Measurements from ENCODE around the gene ARVCF.

Gene ARVCF

GRCh38 chr22:19961868-19962245, 54.8 kb downstream of the ARVCF start:
- DNase-seq (ENCODE audit: low read depth, low spot score): no peak

- DNase-seq (ENCODE audit: low read depth, low spot score): no peak
These were observed 55.4 kb downstream of the ARVCF start for GRCh38 chr22:19961201-19961580.

GRCh38 chr22:19960491-19961200, 56.0 kb downstream of the ARVCF start:
- no peak for DNase-seq (ENCODE audit: low read depth, low spot score)

GRCh38 chr22:19959587-19960490, 56.8 kb downstream of the ARVCF start:
- no peak for DNase-seq (ENCODE audit: low read depth, low spot score)

- DNase-seq (ENCODE audit: low read depth, low spot score): no peak
These were observed 57.5 kb downstream of the ARVCF start for GRCh38 chr22:19959043-19959586.

GRCh38 chr22:19958083-19959042, 58.3 kb downstream of the ARVCF start:
- DNase-seq (ENCODE audit: low read depth, low spot score): no peak

- no peak for DNase-seq (ENCODE audit: low read depth, low spot score)
These were observed 59.2 kb downstream of the ARVCF start for GRCh38 chr22:19957445-19957844.

GRCh38 chr22:19955241-19956128, 61.1 kb downstream of the ARVCF start:
- DNase-seq (ENCODE audit: low read depth, low spot score): no peak

GRCh38 chr22:19951346-19951745, 65.3 kb downstream of the ARVCF start:
- DNase-seq (ENCODE audit: low read depth, low spot score): no peak

- DNase-seq (ENCODE audit: low read depth, low spot score): no peak
These were observed 68.4 kb downstream of the ARVCF start for GRCh38 chr22:19948057-19948760.

GRCh38 chr22:19943082-19944026, 73.3 kb downstream of the ARVCF start:
- DNase-seq (ENCODE audit: low read depth, low spot score): no peak

GRCh38 chr22:19942157-19943081, 74.2 kb downstream of the ARVCF start:
- DNase-seq (ENCODE audit: low read depth, low spot score): no peak

- peak; percentile 47 for DNase-seq (ENCODE audit: low read depth, low spot score)
These were observed 75.1 kb downstream of the ARVCF start, which contains the start of the genes COMT and TXNRD2 for GRCh38 chr22:19941365-19942082. Gene COMT (plus strand): TSS chr22:19941772. CDS start chr22:19962527, 20,755 bp downstream. Gene TXNRD2 (minus strand): TSS chr22:19941818. CDS start chr22:19941803, 15 bp downstream.

- DNase-seq (ENCODE audit: low read depth, low spot score): no peak
These were observed 75.9 kb downstream of the ARVCF start for GRCh38 chr22:19940536-19941364.

GRCh38 chr22:19937616-19938473, 78.8 kb downstream of the ARVCF start:
- no peak for DNase-seq (ENCODE audit: low read depth, low spot score)

All from activated CD4-positive, CD25-positive, alpha-beta regulatory T cell treated with anti-CD3 and anti-CD28 coated beads, Interleukin-2, amount 50 U/mL, for 16 hours (primary cell).